GM10847 (cell line): ENCODE data around the gene BBS1.

Experiments used
- POLR2A ChIP-seq: IDR thresholded peaks from 2 replicates; pipeline ENCODE4 v1.6.1; 2011; ENCODE audit not compliant: insufficient read length; ENCODE audit errors: extremely low read depth

Gene BBS1

DNA sequence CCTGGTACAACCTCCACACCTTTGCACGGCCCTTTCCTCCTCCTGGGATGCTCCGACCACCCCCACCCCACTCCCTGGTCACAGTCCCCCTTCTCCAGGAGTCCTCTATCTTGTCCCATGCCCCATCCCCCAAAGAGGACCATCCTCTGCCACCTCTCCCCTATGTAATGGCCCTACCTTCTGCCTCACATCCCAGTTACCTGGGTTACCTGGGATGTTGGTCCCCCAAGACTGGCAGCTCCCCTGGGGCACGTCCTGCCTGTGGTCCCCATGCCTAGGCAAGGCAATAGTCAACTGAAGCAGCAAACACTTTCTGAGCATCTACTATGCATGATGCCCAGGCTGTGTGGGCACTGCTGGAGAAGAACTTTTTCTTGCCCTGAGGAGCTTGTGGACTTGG is 45.0 kb downstream of the BBS1 start:
- TF ChIP-seq POLR2A: no peak

DNA sequence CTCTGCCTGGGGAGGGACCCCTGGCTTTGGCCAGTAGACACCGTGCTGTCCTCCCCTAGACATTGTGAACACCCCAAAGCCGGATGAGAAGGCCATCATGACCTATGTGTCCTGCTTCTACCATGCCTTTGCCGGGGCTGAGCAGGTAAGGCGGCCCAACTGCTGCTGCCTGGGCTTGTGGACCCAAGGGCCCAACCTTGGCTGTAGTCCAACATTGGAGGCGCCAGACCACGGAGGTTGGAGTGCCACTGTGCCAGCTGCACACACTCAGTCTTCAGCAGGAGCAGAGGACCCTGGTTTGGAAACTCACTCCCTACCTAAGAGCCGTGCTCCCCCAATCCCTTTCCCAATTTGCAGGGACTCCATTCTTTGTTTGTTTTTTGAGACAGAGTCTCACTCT is 45.7 kb downstream of the BBS1 start:
- no peak for TF ChIP-seq POLR2A

DNA sequence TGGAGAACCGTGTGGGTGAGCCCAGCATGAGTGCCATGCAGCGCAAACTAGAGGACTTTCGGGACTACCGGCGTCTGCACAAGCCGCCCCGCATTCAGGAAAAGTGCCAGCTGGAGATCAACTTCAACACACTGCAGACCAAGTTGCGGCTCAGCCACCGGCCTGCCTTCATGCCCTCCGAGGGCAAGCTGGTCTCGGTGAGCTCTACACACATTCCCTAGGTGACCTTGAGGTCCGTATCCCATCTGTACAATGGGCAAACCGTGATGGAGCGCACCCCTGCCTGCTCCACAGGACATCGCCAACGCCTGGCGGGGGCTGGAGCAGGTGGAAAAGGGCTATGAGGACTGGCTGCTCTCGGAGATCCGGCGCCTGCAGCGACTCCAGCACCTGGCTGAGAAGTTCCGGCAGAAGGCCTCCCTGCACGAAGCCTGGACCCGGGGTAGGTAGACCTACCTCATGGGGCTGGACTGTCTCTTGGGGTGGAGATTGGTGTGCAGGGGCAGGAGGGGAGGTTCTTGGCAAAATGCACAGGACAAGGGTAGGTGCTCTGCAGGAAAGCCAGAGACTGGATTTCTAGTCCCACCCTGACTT is 47.4 kb downstream of the BBS1 start:
- TF ChIP-seq POLR2A: no peak

DNA sequence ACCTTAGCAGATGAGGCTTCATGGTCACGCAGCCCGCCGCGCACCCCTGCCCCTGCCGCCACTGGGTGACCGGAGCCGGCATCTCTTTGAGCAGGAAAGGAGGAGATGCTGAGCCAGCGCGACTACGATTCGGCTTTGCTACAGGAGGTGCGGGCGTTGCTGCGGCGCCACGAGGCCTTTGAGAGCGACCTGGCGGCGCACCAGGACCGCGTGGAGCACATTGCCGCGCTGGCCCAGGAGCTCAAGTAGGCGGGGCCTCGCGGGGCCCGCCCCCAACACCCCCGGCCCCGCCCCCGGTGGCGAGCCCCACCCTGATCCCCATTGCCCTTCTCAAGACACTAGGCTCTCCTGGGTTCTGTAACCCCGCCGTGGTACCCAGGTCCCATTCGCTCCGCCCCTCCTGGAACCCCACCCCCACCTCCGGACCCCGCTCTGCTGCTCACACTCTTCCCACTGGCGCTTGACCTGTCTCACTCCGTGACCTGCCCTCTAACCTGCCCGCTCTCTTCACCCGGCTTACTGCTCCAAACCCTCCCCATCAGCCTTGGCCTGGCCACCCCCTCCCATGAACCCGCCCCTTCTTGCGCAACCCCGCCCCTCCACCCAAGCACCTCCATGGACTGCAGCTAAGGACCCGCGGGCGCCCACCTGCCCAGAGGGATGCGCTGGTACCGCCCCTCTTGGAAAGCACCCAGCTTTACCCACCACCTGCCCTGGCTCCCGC is 48.9 kb downstream of the BBS1 start:
- no peak for TF ChIP-seq POLR2A

DNA sequence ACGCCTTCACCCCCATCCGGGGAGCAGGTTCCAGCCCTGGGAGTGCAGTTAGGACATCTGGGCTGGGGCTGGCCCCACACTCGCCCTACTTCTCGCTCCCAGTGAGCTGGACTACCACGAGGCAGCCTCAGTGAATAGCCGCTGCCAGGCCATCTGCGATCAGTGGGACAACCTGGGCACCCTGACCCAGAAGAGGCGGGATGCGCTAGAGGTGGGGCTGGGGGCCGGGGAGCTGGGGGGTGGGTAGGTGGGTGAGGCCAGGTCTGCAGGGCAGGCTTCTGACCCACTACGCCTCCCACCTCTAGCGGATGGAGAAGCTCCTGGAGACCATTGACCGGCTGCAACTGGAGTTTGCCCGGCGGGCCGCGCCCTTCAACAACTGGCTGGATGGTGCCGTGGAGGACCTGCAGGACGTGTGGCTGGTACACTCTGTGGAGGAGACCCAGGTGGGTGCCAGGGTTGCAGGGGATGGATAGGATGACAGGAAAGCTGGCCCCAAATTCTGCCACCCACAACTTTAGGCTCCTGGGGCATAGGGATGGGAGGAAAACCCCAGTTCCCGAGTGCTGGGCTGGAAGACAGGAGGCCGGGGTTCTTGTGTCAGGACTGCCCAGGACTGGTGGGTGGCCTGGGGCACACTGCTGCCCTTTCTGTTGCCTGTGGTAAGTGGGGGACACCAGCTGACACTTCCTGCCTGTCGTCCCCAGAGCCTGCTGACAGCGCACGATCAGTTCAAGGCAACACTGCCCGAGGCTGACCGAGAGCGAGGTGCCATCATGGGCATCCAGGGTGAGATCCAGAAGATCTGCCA is 49.6 kb downstream of the BBS1 start:
- no peak for TF ChIP-seq POLR2A

DNA sequence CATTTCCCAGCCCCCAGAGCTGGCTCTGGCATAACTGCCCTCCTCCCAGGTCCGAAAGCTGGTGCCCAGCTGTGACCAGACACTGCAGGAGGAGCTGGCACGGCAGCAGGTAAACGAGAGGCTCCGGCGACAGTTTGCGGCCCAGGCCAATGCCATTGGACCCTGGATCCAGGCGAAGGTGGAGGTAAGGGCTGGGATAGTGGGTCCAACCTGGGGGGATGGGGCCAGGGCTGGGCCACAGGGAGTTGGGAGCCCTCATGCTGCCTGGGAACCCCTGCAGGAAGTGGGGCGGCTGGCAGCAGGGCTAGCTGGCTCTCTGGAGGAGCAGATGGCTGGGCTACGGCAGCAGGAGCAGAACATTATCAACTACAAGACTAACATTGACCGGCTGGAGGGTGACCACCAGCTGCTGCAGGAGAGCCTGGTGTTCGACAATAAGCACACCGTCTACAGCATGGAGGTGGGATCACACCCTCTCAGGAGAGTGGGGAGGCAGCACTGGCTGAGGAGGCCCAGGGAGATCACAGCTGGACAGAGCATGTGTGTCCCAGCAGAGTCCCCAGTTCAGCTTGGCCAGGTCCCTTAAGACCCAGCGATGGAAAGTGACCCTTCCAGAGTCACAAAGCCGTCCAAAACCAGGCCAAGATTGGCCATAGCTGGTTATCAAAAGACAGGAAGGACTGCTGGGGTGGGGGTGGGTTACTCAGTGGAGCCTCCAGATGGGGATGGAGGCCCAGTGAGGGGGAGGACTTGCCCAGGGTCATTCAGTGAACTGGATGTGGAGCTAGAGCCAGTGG is 50.9 kb downstream of the BBS1 start:
- no peak for TF ChIP-seq POLR2A

DNA sequence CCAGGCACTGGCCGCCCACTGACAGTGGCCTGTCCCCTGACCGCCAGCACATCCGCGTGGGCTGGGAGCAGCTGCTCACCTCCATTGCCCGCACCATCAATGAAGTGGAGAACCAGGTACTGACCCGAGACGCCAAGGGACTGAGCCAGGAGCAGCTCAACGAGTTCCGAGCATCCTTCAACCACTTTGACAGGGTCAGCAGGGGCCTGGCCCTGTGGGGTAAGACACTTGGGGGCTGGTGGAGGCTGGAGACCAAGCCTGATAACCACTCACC is 51.5 kb downstream of the BBS1 start:
- no peak for TF ChIP-seq POLR2A

DNA sequence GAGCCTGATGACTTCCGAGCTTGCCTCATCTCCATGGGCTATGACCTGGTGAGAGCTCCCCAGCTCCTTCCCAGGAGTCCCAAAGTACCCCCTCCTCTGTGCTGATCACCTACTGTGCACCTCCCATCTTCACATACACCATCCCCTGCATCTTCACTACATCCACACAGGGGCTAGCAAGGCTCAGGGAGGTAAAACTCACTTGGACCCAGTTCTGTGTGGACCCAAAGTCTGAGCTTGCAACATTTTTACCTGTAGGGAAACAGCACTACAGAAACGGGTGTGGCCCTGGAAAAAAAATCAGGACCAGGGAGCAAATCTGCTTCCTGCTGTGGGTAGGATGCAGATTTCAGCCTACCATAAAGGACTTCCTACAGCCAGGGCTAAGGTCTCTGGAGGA is 51.8 kb downstream of the BBS1 start:
- TF ChIP-seq POLR2A: no peak

DNA sequence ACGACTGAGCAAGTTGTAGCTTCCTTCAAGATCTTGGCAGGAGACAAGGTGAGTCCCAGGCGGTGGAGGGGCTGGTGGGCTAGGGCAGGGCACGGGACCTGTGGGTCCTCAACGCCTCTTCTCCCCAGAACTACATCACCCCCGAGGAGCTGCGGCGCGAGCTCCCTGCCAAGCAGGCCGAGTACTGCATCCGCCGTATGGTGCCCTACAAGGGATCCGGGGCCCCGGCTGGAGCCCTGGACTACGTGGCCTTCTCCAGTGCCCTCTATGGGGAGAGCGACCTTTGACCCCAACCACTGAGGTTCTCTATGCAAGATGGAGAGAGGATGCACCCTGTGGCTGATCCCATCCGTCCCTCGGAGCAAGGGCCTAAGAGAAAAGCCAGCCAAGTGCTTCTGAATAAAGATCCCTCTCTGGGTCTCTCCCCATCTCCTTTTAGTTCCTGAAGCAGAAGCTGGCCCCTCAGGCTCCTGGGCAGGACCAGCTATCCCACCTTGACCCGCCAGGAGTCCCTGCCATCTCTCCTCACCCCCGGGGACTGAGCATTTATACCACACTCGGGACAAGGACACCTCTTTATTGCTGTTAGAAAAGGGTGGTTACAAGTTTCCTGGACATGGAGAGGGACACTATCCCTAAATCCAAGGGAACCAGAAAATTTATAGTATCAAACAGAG is 52.6 kb downstream of the BBS1 start:
- no peak for TF ChIP-seq POLR2A

DNA sequence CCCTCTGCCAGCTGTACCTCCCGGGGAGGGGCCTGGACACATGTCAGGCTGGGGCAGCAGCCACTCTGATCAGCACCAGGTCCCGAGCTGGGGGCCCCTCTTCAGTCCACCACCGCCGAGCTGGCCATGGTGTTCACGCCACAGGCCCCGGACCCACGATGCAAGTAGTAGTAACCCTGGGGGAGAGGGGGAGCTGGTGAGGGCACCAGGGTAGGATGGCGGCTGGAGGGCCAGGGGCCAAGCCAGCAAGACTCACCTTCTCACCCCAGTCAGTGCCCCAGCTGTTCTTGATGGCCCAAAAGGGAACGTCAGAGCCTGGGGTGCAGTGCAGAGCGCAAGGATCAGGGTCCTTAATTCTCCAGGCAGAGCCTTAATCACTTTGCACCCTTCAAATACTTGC is 53.4 kb downstream of the BBS1 start:
- TF ChIP-seq POLR2A: no peak

DNA sequence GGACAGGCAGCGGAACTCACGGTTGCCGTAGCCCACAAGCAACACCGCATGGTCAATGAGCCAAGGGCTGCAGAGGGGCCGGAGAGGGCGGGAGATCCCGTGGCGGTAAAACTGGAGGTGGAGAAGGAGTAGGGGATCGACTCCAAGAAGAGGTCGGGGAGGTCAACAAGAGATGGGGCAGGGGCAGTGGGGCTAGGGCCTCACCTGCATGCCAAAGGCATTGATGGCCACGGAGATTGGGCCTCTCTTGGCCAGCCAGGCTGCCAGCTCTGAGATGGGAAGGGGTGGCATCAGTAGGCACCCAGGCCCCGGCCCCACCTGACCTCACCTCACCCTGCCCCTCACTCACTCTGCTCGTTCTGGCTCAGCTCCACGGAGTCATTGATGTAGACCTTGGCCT is 54.1 kb downstream of the BBS1 start:
- TF ChIP-seq POLR2A: no peak

DNA sequence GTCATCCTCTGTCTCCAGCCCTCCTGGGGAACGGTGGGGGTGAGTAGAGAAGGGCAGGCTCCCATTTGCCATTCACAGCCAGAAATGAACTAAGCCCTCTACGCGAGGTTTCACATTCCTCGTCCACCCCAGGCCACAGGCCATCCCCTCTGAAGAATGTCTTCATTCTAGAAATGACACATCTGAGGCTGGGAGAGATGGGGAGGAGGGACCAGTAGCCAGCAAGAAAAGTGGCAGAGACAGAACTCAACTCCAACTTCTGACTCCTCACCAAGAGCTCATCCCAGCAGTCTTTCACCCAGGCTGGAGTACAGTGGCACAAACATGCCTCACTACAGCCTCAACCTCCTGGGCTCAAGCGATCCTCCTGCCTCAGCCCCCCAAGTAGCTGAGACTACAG is 54.5 kb downstream of the BBS1 start:
- TF ChIP-seq POLR2A: no peak

DNA sequence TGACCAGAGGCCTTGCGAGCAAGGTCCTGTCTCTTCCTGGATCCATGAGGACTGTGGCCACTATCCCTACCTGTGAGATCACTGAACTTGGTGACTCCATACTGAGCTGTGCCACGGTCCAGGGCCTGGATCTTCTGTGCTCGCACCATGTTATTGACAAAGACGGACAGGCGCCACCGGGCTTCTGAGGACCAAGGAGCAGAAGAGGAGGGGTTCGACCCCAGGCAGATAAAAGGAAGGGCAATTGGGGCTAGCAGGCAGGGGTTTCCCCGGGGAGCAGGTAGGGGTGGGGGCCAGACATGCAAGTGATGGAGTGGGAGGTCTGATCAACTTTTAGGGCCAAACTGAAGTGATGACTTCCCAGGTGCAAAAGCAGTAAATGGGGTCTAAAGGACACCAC is 55.8 kb downstream of the BBS1 start:
- no peak for TF ChIP-seq POLR2A

DNA sequence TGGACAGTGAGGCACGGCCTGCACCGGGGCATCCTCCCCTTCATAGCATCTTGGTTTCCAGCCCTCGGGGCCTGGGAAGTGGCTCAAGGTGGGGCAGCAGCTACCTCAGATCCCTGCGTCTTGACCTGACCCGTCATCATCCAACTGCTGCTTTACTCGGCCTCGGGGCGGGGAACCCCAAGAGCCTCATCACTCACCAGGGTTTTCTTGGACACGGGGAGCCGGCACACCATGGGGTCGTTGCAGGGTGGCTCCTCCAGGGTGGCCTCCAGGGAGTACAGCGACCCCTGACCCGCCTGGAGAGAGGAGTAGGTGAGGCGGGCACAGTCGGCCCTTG is 57.3 kb downstream of the BBS1 start:
- TF ChIP-seq POLR2A: no peak
